ENCODE results near the gene MYO7B.

MYO7B gene

DNA sequence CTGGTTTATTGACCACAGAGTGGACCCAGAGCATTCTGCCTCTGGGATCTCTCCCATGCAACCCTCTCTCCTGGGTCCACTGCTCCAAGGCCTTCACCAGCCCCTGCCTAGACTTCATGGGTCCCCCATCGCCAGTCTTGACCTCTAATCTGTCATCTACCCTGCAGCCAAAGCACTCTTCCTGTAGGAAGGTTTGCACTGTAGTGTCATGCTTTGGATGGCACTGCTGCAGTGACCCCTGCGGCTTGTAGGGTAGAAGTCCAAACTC lies 41.7 kb downstream of the MYO7B start:
- Mint-ChIP-seq H3K9me3 (no peaks in the 10 kb centered on the region), H3K27ac (peak overlapping the region; percentile 9), H3K4me3 (no peak overlapping the region), H3K27me3 (no peaks in the 10 kb centered on the region), H3K36me3 (ENCODE audit: low read depth) (no peaks in the 10 kb centered on the region), H3K4me1 (ENCODE audit: low read depth) (peaks cover 20% of the 10 kb centered on the region)
- intact Hi-C loops (cut with micrococcal nuclease): no loop called here

DNA sequence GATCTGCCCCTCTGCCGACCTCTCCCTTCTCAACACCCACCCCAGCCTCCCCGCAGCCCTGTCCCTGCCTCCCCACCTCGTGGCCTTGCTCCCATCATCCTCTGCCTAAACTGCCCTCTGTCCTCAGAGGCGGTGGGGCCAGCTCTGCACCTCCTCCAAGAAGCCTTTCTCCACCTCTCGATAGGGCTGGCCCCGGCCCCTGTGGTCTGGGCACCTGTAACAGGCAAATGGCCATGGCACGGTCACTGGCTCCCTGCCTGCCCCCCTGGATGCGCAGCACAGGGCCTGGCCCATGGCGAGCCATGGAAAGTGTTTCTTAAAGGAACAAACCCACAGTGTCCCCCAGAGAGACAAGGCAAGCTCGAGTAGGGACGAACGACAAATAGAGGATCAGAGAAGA lies 42.0 kb downstream of the MYO7B start:
- H3K36me3 Mint-ChIP-seq (ENCODE audit: low read depth): no peaks in the 10 kb centered on the region
- peaks cover 20% of the 10 kb centered on the region for H3K4me1 Mint-ChIP-seq (ENCODE audit: low read depth)
- intact Hi-C loops (cut with micrococcal nuclease): no loop called here
- no peaks in the 10 kb centered on the region for H3K9me3 Mint-ChIP-seq
- H3K4me3 Mint-ChIP-seq: no peak overlapping the region
- no peaks in the 10 kb centered on the region for H3K27me3 Mint-ChIP-seq
- no peak overlapping the region for H3K27ac Mint-ChIP-seq

DNA sequence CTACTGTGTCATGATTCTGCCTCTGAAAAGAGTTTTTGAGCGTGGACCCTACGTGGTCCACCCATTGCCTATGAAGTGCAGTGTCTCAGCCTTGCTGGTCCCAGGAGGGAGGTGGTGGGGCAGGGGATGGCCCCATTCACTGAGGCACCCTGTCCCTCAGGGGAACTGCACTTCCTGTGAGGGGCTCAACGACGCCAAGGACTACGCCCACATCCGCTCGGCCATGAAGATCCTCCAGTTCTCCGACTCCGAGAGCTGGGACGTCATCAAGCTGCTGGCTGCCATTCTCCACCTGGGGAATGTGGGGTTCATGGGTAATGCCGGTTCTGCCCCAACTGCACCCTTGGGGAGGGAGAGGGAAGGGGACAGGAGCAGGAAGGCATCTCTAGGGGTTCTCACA lies 42.5 kb downstream of the MYO7B start:
- Mint-ChIP-seq H3K4me1 (ENCODE audit: low read depth) (peaks cover 20% of the 10 kb centered on the region), H3K36me3 (ENCODE audit: low read depth) (no peaks in the 10 kb centered on the region), H3K27me3 (no peaks in the 10 kb centered on the region), H3K9me3 (no peaks in the 10 kb centered on the region), H3K4me3 (no peak overlapping the region), H3K27ac (no peak overlapping the region)
- intact Hi-C loops (cut with micrococcal nuclease): no loop called here

DNA sequence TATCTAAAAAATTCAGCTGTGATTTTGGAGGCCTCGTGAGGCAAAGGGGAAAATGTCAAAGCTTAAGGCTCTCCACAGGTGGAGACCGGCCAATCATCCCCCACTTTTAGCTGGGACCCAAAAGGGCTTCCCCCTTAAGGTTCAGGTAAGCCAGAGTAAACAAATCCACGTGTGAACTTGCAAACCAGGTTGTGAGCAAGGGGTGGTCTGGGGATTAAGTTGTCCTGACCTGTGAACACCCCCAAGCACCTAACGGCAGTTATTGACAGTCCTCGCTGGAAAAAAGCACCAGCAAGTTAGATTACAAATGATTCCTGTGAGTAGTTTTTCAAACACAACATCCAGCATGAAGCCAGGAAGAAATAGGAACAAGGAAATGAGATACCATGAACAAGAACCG lies 42.9 kb downstream of the MYO7B start:
- Mint-ChIP-seq H3K9me3 (no peaks in the 10 kb centered on the region), H3K4me3 (no peak overlapping the region), H3K27ac (no peak overlapping the region), H3K36me3 (ENCODE audit: low read depth) (no peaks in the 10 kb centered on the region), H3K4me1 (ENCODE audit: low read depth) (peaks cover 20% of the 10 kb centered on the region), H3K27me3 (no peaks in the 10 kb centered on the region)
- intact Hi-C loops (cut with micrococcal nuclease): no loop called here

DNA sequence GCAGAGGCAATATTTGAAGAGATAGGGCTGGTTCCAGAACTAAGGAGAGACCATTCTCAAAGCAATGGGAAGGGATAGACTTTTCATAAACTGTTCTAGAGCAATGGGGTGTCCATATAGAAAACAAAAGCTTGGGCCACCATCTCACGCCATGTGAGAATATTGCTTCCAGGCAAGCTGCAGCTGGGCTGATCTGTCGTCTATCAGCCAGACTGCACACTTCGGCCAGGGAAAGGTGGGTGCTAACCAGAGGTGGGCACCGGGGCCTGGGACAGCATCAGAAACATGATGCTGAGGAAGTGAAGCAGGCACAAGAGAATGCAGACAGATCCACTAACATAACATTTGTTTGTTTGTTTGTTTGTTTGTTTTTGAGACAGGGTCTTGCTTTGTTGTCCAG lies 43.7 kb downstream of the MYO7B start:
- no peaks in the 10 kb centered on the region for H3K9me3 Mint-ChIP-seq
- H3K27me3 Mint-ChIP-seq: no peaks in the 10 kb centered on the region
- no peaks in the 10 kb centered on the region for H3K36me3 Mint-ChIP-seq (ENCODE audit: low read depth)
- peaks cover 20% of the 10 kb centered on the region for H3K4me1 Mint-ChIP-seq (ENCODE audit: low read depth)
- no peak overlapping the region for H3K27ac Mint-ChIP-seq
- H3K4me3 Mint-ChIP-seq: no peak overlapping the region
- intact Hi-C loops (cut with micrococcal nuclease): no loop called here

DNA sequence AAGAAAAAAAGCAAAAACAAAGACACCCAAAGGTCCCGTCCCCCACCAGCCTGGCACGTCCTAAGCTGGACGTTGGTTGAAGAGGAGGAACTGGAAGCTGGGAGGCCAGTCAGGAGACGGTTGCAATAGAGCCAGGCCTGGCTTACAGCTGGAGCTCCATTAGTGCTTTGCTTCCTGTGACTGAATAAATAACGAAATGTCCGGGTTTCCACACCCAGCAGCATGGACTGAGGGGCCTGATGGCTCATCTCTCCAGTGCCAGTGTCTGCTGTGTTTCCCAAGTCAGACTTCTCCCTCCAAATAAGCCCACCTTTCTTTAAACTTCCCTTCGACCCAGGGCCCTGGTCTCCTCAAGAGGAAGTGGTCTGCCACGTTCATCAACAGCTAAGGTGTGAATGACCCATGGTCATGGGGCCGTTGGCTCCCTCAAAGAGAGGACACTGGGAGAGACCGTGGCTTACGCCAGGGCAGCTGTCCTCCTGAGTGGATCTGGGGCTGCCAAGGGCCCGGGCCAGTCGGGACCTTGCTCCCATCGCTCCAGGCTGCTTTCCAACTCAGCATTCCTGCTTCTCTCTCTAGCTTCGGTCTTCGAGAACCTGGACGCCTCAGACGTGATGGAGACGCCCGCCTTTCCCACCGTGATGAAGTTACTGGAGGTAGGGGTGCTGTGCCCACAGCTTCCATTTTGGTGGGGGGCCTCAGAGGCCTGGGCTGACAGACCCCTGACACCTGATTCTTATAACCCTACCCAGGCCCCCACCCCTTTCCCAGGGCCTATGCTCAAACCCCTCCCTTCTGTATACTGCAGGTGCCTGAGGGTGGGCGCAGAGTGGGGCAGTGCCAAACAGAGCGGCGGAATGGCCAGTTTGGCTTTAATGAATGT lies 44.9 kb downstream of the MYO7B start:
- Mint-ChIP-seq H3K27me3 (no peaks in the 10 kb centered on the region), H3K4me1 (ENCODE audit: low read depth) (peaks cover 14% of the 10 kb centered on the region), H3K9me3 (no peaks in the 10 kb centered on the region), H3K4me3 (no peak overlapping the region), H3K36me3 (ENCODE audit: low read depth) (no peaks in the 10 kb centered on the region), H3K27ac (no peak overlapping the region)
- intact Hi-C loops (cut with micrococcal nuclease): no loop called here

DNA sequence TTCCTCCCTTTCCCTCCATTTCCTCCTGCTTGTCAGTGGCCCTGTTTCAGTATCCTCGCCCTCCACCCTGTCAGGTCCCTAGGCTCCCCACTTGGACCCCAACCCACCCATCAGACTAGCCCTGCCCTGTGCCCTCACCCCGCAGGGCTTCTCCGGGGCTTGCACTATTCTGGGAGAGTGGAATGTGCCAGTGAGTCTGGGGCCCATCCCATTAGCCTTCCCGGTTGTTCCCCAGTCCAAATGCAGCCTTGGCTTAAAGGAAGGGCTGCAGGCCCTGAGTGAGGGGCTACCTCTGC lies 45.5 kb downstream of the MYO7B start:
- no peaks in the 10 kb centered on the region for H3K36me3 Mint-ChIP-seq (ENCODE audit: low read depth)
- peaks cover 8% of the 10 kb centered on the region for H3K4me1 Mint-ChIP-seq (ENCODE audit: low read depth)
- H3K27me3 Mint-ChIP-seq: no peaks in the 10 kb centered on the region
- no peak overlapping the region for H3K4me3 Mint-ChIP-seq
- no peak overlapping the region for H3K27ac Mint-ChIP-seq
- intact Hi-C loops (cut with micrococcal nuclease): no loop called here
- H3K9me3 Mint-ChIP-seq: no peaks in the 10 kb centered on the region

DNA sequence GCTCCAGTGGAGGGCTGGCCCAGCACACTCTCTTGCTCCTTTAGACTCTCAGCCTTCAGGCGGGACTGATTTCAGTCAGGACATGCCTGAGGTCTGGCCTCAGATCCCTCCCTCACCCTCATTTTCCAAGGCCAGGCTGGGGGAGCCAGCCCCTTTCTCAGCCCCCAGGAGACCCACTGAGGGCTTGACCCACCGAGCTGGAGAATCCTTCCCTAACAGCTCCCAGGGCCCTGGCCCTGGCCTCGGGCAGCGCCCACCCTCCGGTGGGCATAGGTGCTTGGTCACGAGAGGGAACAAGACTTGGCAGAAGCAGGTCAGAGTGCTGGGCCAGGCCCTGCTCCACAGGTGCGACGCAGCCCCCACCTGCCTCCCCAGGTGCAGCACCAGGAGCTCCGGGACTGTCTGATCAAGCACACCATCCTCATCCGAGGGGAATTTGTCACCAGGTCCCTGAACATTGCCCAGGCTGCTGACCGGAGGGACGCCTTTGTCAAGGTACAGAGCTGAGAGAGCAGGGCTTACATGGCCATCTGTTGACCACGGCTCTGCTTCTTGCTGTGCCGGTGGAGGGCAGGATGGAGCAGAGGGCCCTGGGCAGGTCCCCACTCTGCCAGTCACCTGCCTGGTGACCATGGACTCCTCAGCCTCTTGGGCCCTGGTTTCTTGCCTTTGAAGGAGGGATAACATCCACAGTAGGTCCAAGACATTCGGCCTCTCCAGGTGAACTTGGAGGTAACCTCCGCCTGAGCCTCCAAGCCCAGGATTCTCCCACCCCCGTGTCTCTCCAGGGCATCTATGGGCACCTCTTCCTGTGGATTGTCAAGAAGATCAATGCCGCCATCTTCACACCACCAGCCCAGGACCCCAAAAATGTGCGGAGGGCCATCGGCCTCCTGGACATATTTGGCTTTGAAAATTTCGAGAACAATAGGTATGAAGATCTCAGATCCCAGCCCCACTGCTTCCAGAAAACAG lies 46.3 kb downstream of the MYO7B start:
- Mint-ChIP-seq H3K4me1 (ENCODE audit: low read depth) (peaks cover 6% of the 10 kb centered on the region), H3K27me3 (no peaks in the 10 kb centered on the region), H3K36me3 (ENCODE audit: low read depth) (no peaks in the 10 kb centered on the region), H3K4me3 (no peak overlapping the region), H3K27ac (no peak overlapping the region), H3K9me3 (no peaks in the 10 kb centered on the region)
- intact Hi-C loops (cut with micrococcal nuclease): no loop called here

DNA sequence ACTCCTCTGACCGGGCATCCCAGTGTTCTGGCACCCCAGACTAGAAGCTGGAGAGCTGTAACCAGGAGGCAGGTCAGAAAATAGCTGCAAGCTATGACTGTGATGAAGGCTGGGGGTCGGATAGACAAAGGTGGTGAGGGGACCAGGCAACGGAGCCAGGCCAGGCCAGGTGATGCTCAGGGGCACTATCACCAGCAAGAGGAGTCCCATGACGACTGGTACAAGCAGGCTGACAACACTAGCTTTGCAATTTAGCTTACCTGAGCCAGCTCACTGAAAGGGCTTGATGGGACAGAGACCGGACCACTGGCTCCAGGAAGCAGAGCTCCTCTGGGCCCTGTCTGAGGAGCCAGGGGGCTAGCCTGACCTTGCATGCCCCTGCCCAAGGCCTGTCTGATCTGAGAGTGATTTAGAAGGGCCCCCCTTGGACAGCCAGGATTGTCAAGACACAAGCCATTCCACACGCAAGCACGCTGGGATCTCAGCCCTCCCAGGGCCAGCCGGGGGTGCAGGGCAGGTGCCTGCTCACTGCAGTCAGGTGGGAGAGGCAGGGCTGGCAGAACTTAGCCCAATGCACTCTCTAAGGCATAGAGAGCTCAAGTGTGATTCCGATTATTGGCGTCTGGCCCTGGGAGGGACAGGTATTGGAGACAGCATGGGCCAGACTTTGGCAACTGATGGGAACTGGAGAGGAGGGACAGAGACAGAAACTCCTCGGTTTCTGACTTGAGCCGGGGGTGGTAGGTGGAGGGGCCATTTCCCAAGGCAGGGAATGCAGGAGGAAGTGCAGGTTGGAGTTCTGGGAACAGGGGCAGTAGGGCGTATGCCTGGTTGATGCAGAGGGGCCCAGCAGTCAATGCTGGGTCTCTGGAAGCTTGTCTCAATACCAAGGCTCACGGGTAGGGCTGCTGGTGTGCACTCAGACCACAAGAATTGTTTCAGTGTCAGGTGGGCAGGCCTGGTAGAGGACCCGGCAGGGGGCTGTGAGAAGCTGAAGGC lies 47.7 kb downstream of the MYO7B start:
- Mint-ChIP-seq H3K36me3 (ENCODE audit: low read depth) (no peaks in the 10 kb centered on the region), H3K9me3 (no peaks in the 10 kb centered on the region), H3K27ac (no peak overlapping the region), H3K4me3 (no peak overlapping the region), H3K27me3 (no peaks in the 10 kb centered on the region), H3K4me1 (ENCODE audit: low read depth) (peaks cover 6% of the 10 kb centered on the region)
- intact Hi-C loops (cut with micrococcal nuclease): no loop called here

DNA sequence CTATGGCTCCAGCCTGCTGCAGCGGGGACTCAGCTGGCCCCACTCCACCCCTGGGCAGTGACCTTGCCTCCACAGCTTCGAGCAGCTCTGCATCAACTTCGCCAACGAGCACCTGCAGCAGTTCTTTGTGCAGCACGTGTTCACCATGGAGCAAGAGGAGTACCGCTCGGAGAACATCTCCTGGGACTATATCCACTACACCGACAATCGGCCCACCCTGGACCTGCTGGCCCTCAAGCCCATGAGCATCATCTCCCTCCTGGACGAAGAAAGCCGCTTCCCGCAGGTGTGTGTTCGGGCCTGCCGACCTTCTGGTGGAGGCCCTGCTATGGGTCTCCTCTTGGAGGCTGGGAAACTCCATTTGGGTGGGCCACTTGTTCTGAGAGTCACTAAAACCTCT lies 48.6 kb downstream of the MYO7B start:
- H3K9me3 Mint-ChIP-seq: no peaks in the 10 kb centered on the region
- H3K4me1 Mint-ChIP-seq (ENCODE audit: low read depth): peaks cover 6% of the 10 kb centered on the region
- H3K4me3 Mint-ChIP-seq: no peak overlapping the region
- H3K27me3 Mint-ChIP-seq: no peaks in the 10 kb centered on the region
- no peak overlapping the region for H3K27ac Mint-ChIP-seq
- intact Hi-C loops (cut with micrococcal nuclease): no loop called here
- no peaks in the 10 kb centered on the region for H3K36me3 Mint-ChIP-seq (ENCODE audit: low read depth)

DNA sequence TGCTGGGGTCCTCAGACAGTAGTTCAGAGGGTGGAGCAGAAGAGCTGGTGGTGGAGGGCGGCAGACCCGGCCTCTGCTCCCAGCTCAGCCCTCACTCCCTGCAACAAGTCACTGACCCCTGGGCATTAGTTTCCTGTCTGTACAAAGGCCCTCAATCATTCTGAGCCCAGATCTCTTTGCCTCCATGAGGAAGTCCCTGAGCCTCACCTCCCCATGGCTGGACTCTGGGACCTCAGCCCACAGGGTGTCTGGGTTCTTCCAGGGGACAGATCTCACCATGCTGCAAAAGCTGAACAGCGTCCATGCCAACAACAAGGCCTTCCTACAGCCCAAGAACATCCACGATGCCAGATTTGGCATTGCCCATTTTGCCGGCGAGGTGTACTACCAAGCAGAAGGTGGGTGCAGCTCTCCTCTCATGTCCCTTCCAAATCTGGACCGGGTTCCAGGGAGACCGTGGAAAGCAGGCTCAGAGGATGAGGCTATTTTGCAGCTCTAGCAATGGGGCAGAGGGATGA lies 49.1 kb downstream of the MYO7B start:
- H3K36me3 Mint-ChIP-seq (ENCODE audit: low read depth): no peaks in the 10 kb centered on the region
- H3K4me1 Mint-ChIP-seq (ENCODE audit: low read depth): peaks cover 6% of the 10 kb centered on the region
- no peak overlapping the region for H3K27ac Mint-ChIP-seq
- H3K4me3 Mint-ChIP-seq: no peak overlapping the region
- intact Hi-C loops (cut with micrococcal nuclease): no loop called here
- H3K27me3 Mint-ChIP-seq: no peaks in the 10 kb centered on the region
- H3K9me3 Mint-ChIP-seq: no peaks in the 10 kb centered on the region

DNA sequence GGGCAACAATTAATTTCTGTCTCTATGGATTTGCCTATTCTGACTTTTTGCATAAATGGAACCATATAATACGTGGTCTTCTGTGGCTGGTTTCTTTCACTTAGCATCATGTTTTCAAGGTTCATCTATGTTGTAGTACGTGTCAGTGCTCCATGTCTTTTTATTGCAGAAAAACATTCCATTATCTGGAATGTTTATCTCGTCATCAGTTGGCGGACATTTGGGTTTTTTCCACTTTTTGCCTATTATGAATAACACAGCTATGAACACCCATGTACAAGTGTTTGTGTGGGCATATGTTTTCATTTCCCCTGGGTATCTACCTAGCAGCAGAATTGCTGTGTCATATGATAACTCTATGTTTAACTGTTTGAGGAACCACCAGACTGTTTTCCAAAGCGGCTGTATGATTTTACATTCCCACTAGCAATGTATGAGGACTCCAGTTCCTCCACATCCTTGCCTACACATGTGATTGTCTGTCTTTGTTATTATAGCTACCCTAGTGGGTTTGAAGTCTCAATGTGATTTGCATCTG lies 49.9 kb downstream of the MYO7B start:
- Mint-ChIP-seq H3K36me3 (ENCODE audit: low read depth) (no peaks in the 10 kb centered on the region), H3K9me3 (no peaks in the 10 kb centered on the region), H3K4me3 (no peak overlapping the region), H3K4me1 (ENCODE audit: low read depth) (peaks cover 3% of the 10 kb centered on the region), H3K27me3 (no peaks in the 10 kb centered on the region), H3K27ac (no peak overlapping the region)
- intact Hi-C loops (cut with micrococcal nuclease): no loop called here

DNA sequence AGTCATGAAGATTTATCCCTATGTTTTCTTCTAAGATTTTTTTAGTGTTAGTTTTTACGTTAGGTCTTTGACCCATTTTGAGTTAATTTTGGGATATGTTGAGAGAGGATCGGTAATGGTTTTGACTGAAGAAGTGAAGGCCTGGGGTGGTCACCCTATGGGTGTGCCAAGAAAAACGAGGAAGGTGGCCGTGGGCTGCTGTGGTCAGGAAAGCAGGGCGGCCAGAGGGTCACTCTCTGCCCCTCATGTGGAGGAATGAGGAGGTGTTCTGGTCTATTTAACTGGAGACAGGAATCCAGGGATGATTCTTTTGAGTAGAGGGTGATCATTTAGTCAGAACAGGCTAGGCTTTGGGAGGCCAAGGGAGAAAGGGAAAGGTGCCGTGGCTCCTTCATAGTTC lies 50.7 kb downstream of the MYO7B start:
- intact Hi-C loops (cut with micrococcal nuclease): no loop called here
- H3K4me1 Mint-ChIP-seq (ENCODE audit: low read depth): peaks cover 1% of the 10 kb centered on the region
- H3K27me3 Mint-ChIP-seq: no peaks in the 10 kb centered on the region
- H3K9me3 Mint-ChIP-seq: no peaks in the 10 kb centered on the region
- H3K36me3 Mint-ChIP-seq (ENCODE audit: low read depth): no peaks in the 10 kb centered on the region
- H3K4me3 Mint-ChIP-seq: no peak overlapping the region
- H3K27ac Mint-ChIP-seq: no peak overlapping the region
